T-helper 22 cell (primary cell): Measurements from ENCODE around the gene SCN7A.

Experiments used
- DNase-seq: peaks from one replicate; pipeline ENCODE4 v3.0.0-alpha.2; 2020; ENCODE audit warnings: low read depth

The SCN7A gene

GRCh38 chr2:166357068-166357949 is 136.7 kb downstream of the SCN7A start:
- no peak for DNase-seq
